Esophagus muscularis mucosa (tissue), 4 donors: ENCODE results near the gene RRP8.

Experiments
- CTCF ChIP-seq, 3 experiments: fragments of 200-600 bp in 2 of 3; fragments of 450-650 bp in 1 of 3; sonication (generic) in 2 of 3; IDR thresholded peaks; one replicate each; pipeline ENCODE4 v1.5.1; 2017 to 2019; ENCODE audit warnings: antibody characterized with exemption in 3 of 3, mild to moderate bottlenecking in 2 of 3, moderate library complexity in 1 of 3
- EP300 ChIP-seq: sonication (generic); formaldehyde crosslinking; IDR thresholded peaks from one replicate; pipeline ENCODE4 v1.6.1; 2017; ENCODE audit warnings: antibody characterized with exemption
- POLR2A ChIP-seq: fragments of 450-650 bp; IDR thresholded peaks from one replicate; pipeline ENCODE4 v1.6.1; 2017; ENCODE audit warnings: antibody characterized with exemption, moderate library complexity, mild to moderate bottlenecking, low read depth
- POLR2AphosphoS5 ChIP-seq, 2 donors: sonication (generic); formaldehyde crosslinking; IDR thresholded peaks; one replicate each; pipeline ENCODE4 v1.6.1; 2017; ENCODE audit warnings: antibody characterized with exemption in 2 of 2

GRCh38 chr11:6563121-6563619 is 40.2 kb downstream of the RRP8 start:
- TF ChIP-seq CTCF (IDR thresholded peaks at IDR 0.05): no peak
- TF ChIP-seq POLR2A: no peak
- no peak for TF ChIP-seq EP300
- TF ChIP-seq POLR2AphosphoS5 (IDR thresholded peaks at IDR 0.05): no peak
